Activated CD4-positive, CD25-positive, alpha-beta regulatory T cell treated with anti-CD3 and anti-CD28 coated beads, Interleukin-2, amount 50 U/mL, for 24 hours (primary cell): ENCODE results near the gene ARHGAP27.
"Not testable (repeated sequence)": the region's sequence is repeated elsewhere in the genome, so short reads cannot be mapped to it uniquely, and the experiment has no call there.

Source experiments
- ATAC-seq, 2 donors: fragments of 150-1000 bp; cut with Tn5 transposase; one replicate each; pipeline ENCODE4 v1.10.0; 2021; ENCODE audit warnings: mild to moderate bottlenecking in 1 of 2, moderate library complexity in 1 of 2

The ARHGAP27 gene

GRCh38 chr17:45445901-45446743 is 13.5 kb upstream of the ARHGAP27 start:
- ATAC-seq: peak; percentile 96 to 98

GRCh38 chr17:45444856-45445820 is 12.5 kb upstream of the ARHGAP27 start:
- not testable (repeated sequence) for ATAC-seq

GRCh38 chr17:45444301-45444700 is 11.6 kb upstream of the ARHGAP27 start:
- not testable (repeated sequence) for ATAC-seq

GRCh38 chr17:45443371-45444260 is 10.9 kb upstream of the ARHGAP27 start:
- not testable (repeated sequence) for ATAC-seq

GRCh38 chr17:45441526-45442310 is 9.0 kb upstream of the ARHGAP27 start:
- ATAC-seq: no peak

GRCh38 chr17:45440839-45441515 is 8.3 kb upstream of the ARHGAP27 start:
- peak in 1 of 2 donors; percentile 21 for ATAC-seq

GRCh38 chr17:45440161-45440778 is 7.6 kb upstream of the ARHGAP27 start:
- no peak for ATAC-seq

- ATAC-seq: no peak
These were observed 6.4 kb upstream of the ARHGAP27 start for GRCh38 chr17:45438931-45439610.

- no peak for ATAC-seq
These were observed 5.0 kb upstream of the ARHGAP27 start for GRCh38 chr17:45437465-45438283.

- no peak for ATAC-seq
These were observed 4.2 kb upstream of the ARHGAP27 start for GRCh38 chr17:45436625-45437464.

GRCh38 chr17:45436161-45436560 is 3.5 kb upstream of the ARHGAP27 start:
- no peak for ATAC-seq

GRCh38 chr17:45435481-45435880 is 2.8 kb upstream of the ARHGAP27 start:
- ATAC-seq: no peak

- ATAC-seq: no peak
These were observed 477 bp upstream of the ARHGAP27 start for GRCh38 chr17:45433159-45433535.

GRCh38 chr17:45431531-45432404 is 902 bp downstream of the ARHGAP27 start:
- peak; percentile 68 to 70 for ATAC-seq

- ATAC-seq: peak; percentile 48 to 57
These were observed 1.7 kb downstream of the ARHGAP27 start for GRCh38 chr17:45430738-45431530.
